Esophagus muscularis mucosa (tissue), 4 donors: Measurements from ENCODE around the gene RBL2. TPM values are rescaled to one million over a fixed set of nuclear protein-coding genes. Genes with fewer than 3 reads are reported as not detected.

Experiments
- DNase-seq: peaks from one replicate; pipeline ENCODE4 v3.0.0-alpha.2; 2017; ENCODE audit errors: extremely low spot score
- H3K27ac ChIP-seq, 4 donors: fragments of 200-600 bp; sonication (generic); replicated peaks in 1 of 4; 1 replicate in 3 of 4; 2 replicates in 1 of 4; pipeline ENCODE4 v1.5.1; 2016 to 2019; ENCODE audit warnings: mild to moderate bottlenecking in 1 of 4
- H3K27me3 ChIP-seq, 4 donors: fragments of 200-600 bp; sonication (generic); one replicate each; pipeline versions ENCODE4 v1.5.1 to v1.6.0; 2016 to 2019
- H3K36me3 ChIP-seq, 4 donors: fragments of 200-600 bp; sonication (generic); one replicate each; pipeline ENCODE4 v1.5.1; 2016 to 2019
- H3K4me1 ChIP-seq, 4 donors: fragments of 200-600 bp; sonication (generic); one replicate each; pipeline ENCODE4 v1.5.1; 2016 to 2019
- H3K4me3 ChIP-seq, 4 donors: fragments of 200-600 bp; sonication (generic); 1 replicate in 2 of 4; 2 replicates in 2 of 4; pipeline ENCODE4 v1.5.1; 2016 to 2019; ENCODE audit warnings: mild to moderate bottlenecking in 4 of 4, moderate library complexity in 1 of 4
- H3K9me3 ChIP-seq, 4 donors: fragments of 200-600 bp; sonication (generic); 1 replicate in 3 of 4; 2 replicates in 1 of 4; pipeline ENCODE4 v1.5.1; 2016 to 2019
- CTCF ChIP-seq, 3 experiments: fragments of 200-600 bp in 2 of 3; fragments of 450-650 bp in 1 of 3; sonication (generic) in 2 of 3; IDR thresholded peaks; one replicate each; pipeline ENCODE4 v1.5.1; 2017 to 2019; ENCODE audit warnings: antibody characterized with exemption in 3 of 3, mild to moderate bottlenecking in 2 of 3, moderate library complexity in 1 of 3
- EP300 ChIP-seq: sonication (generic); formaldehyde crosslinking; IDR thresholded peaks from one replicate; pipeline ENCODE4 v1.6.1; 2017; ENCODE audit warnings: antibody characterized with exemption
- POLR2A ChIP-seq: fragments of 450-650 bp; IDR thresholded peaks from one replicate; pipeline ENCODE4 v1.6.1; 2017; ENCODE audit warnings: antibody characterized with exemption, moderate library complexity, mild to moderate bottlenecking, low read depth
- POLR2AphosphoS5 ChIP-seq, 2 donors: sonication (generic); formaldehyde crosslinking; IDR thresholded peaks; one replicate each; pipeline ENCODE4 v1.6.1; 2017; ENCODE audit warnings: antibody characterized with exemption in 2 of 2
- WGBS: methylation state at CpG from one replicate; pipeline ENCODE4 v1.1.5; 2018; 5-methylcytosine and 5-hydroxymethylcytosine counted together
- intact Hi-C: fragments of 100-400 bp; cut with DNase I; formaldehyde crosslinking; loops from one replicate; pipeline ENCODE4 v1.15.1; 2023
- total RNA-seq, 4 donors: library from RNA; depleted of rRNA; stranded (reverse); fragments of >200 nt; gene quantifications; one replicate each; pipeline versions ENCODE4 v1.1.0 to v1.2.1, GENCODE V29; 2016

Gene RBL2
- total RNA-seq, 4 donors from 2014 or later = 72.8 to 90.3 (median 84.4) TPM

- Histone ChIP-seq H3K4me3 (peak overlapping the region; percentile 87 to 98 (median 94)), H3K36me3 (peaks cover 2 to 16% (median 7%) of the 10 kb centered on the region in 4 donors), H3K27me3 (no peaks in the 10 kb centered on the region), H3K27ac (peak overlapping the region; percentile 92 to 97 (median 96)), H3K9me3 (no peaks in the 10 kb centered on the region), H3K4me1 (peaks cover 25 to 42% (median 35%) of the 10 kb centered on the region in 4 donors)
- TF ChIP-seq POLR2AphosphoS5 (IDR thresholded peaks at IDR 0.05) (peak; percentile 96 to 98), EP300 (no peak), POLR2A (peak; percentile 44), CTCF (IDR thresholded peaks at IDR 0.05) (peak in 1 of 3 experiments; percentile 8)
- intact Hi-C loops = loop anchor here (2.0 kb wide), 1 partner anchor 69 kb away; the partner anchor contains the start of gene RBL2
- 7% methylated on average over 5 of the region's 46 CpGs for WGBS
- peak; percentile 100 for DNase-seq
Observed at GRCh38 chr16:53503270-53503923, 69.1 kb downstream of the RBL2 start.

GRCh38 chr16:53503991-53504663 lies 69.9 kb downstream of the RBL2 start:
- TF ChIP-seq POLR2A (no peak), POLR2AphosphoS5 (IDR thresholded peaks at IDR 0.05) (peak; percentile 38 to 53), CTCF (IDR thresholded peaks at IDR 0.05) (no peak), EP300 (no peak)
- DNase-seq = peak; percentile 92
- Histone ChIP-seq H3K4me1 (peaks cover 25 to 42% (median 35%) of the 10 kb centered on the region in 4 donors), H3K36me3 (peaks cover 0 to 8% (median under 1%) of the 10 kb centered on the region in 4 donors), H3K4me3 (peak overlapping the region; percentile 61 to 98 (median 83)), H3K27ac (peak overlapping the region; percentile 92 to 97 (median 96)), H3K27me3 (no peaks in the 10 kb centered on the region), H3K9me3 (no peaks in the 10 kb centered on the region)
- intact Hi-C loops = loop anchor here (2.0 kb wide), 1 partner anchor 69 kb away; the partner anchor contains the start of gene RBL2
- 8% methylated on average over 15 of the region's 15 CpGs for WGBS

- Histone ChIP-seq H3K4me1 (peaks cover 28 to 43% (median 38%) of the 10 kb centered on the region in 4 donors), H3K36me3 (peaks cover 0 to 3% (median 0%) of the 10 kb centered on the region in 4 donors), H3K9me3 (no peaks in the 10 kb centered on the region), H3K4me3 (peak overlapping the region in 3 of 4 donors; percentile 61 to 98 (median 72)), H3K27ac (peak overlapping the region; percentile 92 to 97 (median 96)), H3K27me3 (no peaks in the 10 kb centered on the region)
- DNase-seq = peak; percentile 80
- intact Hi-C loops = no loop called here
- TF ChIP-seq EP300 (no peak), CTCF (IDR thresholded peaks at IDR 0.05) (no peak), POLR2AphosphoS5 (IDR thresholded peaks at IDR 0.05) (no peak), POLR2A (no peak)
- WGBS = 79% methylated on average over 7 of the region's 7 CpGs
Observed at GRCh38 chr16:53504665-53505064, 70.4 kb downstream of the RBL2 start.

GRCh38 chr16:53506254-53506653 lies 72.0 kb downstream of the RBL2 start:
- peak; percentile 17 for DNase-seq
- Histone ChIP-seq H3K4me3 (no peak overlapping the region), H3K9me3 (no peaks in the 10 kb centered on the region), H3K4me1 (peaks cover 35 to 43% (median 37%) of the 10 kb centered on the region in 4 donors), H3K27ac (no peak overlapping the region), H3K27me3 (no peaks in the 10 kb centered on the region), H3K36me3 (no peaks in the 10 kb centered on the region)
- WGBS = 92% methylated on average over 3 of the region's 3 CpGs
- intact Hi-C loops = no loop called here
- TF ChIP-seq EP300 (no peak), CTCF (IDR thresholded peaks at IDR 0.05) (no peak), POLR2A (no peak)
